Astrocyte (in vitro differentiated cells and primary cell): Measurements from ENCODE around the gene EVA1B. TPM values are rescaled to one million over a fixed set of nuclear protein-coding genes. Genes with fewer than 3 reads are reported as not detected.

Source experiments
- DNase-seq: peaks from one replicate; pipeline ENCODE4 v3.0.0-alpha.2; 2010; ENCODE audit warnings: low read depth
- FAIRE-seq: peaks from 2 replicates; lab custom pipeline; 2011; peaks lifted over from hg19 to GRCh38; lab: Jason Lieb, UNC
- H2AFZ ChIP-seq: 2 replicates; pipeline ENCODE4 v1.6.0; 2012; ENCODE audit warnings: low read depth, low read length, inconsistent platforms
- H3K27ac ChIP-seq: 2 replicates; pipeline ENCODE4 v1.5.1; 2011; ENCODE audit warnings: low read depth, low read length, inconsistent platforms
- H3K27me3 ChIP-seq: 2 replicates; pipeline ENCODE4 v1.6.0; 2011; ENCODE audit warnings: low read length, inconsistent platforms; ENCODE audit not compliant: insufficient read depth
- H3K36me3 ChIP-seq: 2 replicates; pipeline ENCODE4 v1.5.1; 2011; ENCODE audit warnings: low read length, inconsistent platforms; ENCODE audit not compliant: insufficient read depth
- H3K4me1 ChIP-seq: 2 replicates; pipeline ENCODE4 v1.5.1; 2011; ENCODE audit warnings: low read length, inconsistent platforms; ENCODE audit not compliant: insufficient read depth
- H3K4me2 ChIP-seq: 2 replicates; pipeline ENCODE4 v1.6.0; 2012; ENCODE audit warnings: low read length, inconsistent platforms
- H3K4me3 ChIP-seq: 2 replicates; pipeline ENCODE4 v1.5.1; 2011; ENCODE audit warnings: low read depth, mild to moderate bottlenecking, low read length, inconsistent platforms; ENCODE audit not compliant: insufficient read depth
- H3K79me2 ChIP-seq: 2 replicates; pipeline ENCODE4 v1.6.0; 2012; ENCODE audit warnings: mild to moderate bottlenecking, low read length, inconsistent platforms; ENCODE audit not compliant: insufficient read depth
- H3K9ac ChIP-seq: 2 replicates; pipeline ENCODE4 v1.6.0; 2012; ENCODE audit warnings: mild to moderate bottlenecking, low read length, inconsistent platforms
- H3K9me3 ChIP-seq: 2 replicates; pipeline ENCODE4 v1.5.1; 2012; ENCODE audit warnings: low read depth, mild to moderate bottlenecking, low read length, inconsistent platforms; ENCODE audit not compliant: insufficient read depth
- H4K20me1 ChIP-seq: 2 replicates; pipeline ENCODE4 v1.6.0; 2012; ENCODE audit warnings: low read length, inconsistent platforms; ENCODE audit not compliant: insufficient read depth
- H3K27ac Mint-ChIP-seq: one replicate; pipeline ENCODE4 v1.8.0; 2021; ENCODE audit warnings: mild to moderate bottlenecking, mixed read lengths; ENCODE audit not compliant: unreplicated experiment
- H3K27me3 Mint-ChIP-seq: one replicate; pipeline ENCODE4 v1.8.0; 2021; ENCODE audit warnings: low read depth, mixed read lengths; ENCODE audit not compliant: unreplicated experiment
- H3K36me3 Mint-ChIP-seq: one replicate; pipeline ENCODE4 v1.8.0; 2021; ENCODE audit warnings: low read depth, mixed read lengths; ENCODE audit not compliant: unreplicated experiment
- H3K4me1 Mint-ChIP-seq: one replicate; pipeline ENCODE4 v1.8.0; 2021; ENCODE audit warnings: low read depth, mixed read lengths; ENCODE audit not compliant: unreplicated experiment
- H3K4me3 Mint-ChIP-seq: one replicate; pipeline ENCODE4 v1.8.0; 2021; ENCODE audit warnings: mild to moderate bottlenecking, moderate library complexity, mixed read lengths; ENCODE audit not compliant: unreplicated experiment
- H3K9me3 Mint-ChIP-seq: one replicate; pipeline ENCODE4 v1.8.0; 2021; ENCODE audit warnings: mild to moderate bottlenecking, mixed read lengths; ENCODE audit not compliant: unreplicated experiment
- CTCF ChIP-seq: IDR thresholded peaks from 2 replicates; pipeline ENCODE4 v1.5.1; 2011; ENCODE audit warnings: low read depth, mild to moderate bottlenecking, inconsistent platforms, low read length, moderate library complexity; ENCODE audit not compliant: insufficient read depth
- EZH2 ChIP-seq: IDR thresholded peaks from 2 replicates; pipeline ENCODE4 v1.6.1; 2012; ENCODE audit warnings: mild to moderate bottlenecking, low read length, inconsistent platforms; ENCODE audit not compliant: insufficient read depth
- total RNA-seq: library from RNA; stranded (reverse); gene quantifications from 2 replicates; pipeline ENCODE4 v1.2.1, GENCODE V29; 2021

The EVA1B gene
- total RNA-seq, 1 donor from 2014 or later: 57.3 TPM

DNA sequence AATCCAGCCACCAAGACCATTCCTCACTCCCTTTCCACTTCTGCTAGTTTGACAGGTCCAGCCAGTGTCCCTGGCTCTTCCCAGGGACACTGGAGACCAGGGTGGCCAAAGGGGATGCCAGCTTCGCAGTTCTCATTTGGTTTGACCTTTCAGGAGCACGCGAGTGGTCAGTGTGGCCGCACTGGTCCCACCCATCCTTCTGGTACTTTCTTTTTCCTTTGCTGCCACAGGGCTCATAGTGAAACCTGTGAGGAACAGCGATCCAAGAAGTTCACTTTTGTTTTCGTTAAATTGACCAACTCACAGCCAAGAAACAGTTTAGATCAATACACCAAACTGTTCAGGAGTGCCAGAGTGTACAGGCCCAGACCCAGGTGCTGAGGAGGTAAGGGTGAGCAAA is 14.4 kb upstream of the EVA1B start:
- Histone ChIP-seq H3K27ac (no peak overlapping the region), H3K79me2 (no peaks in the 10 kb centered on the region), H4K20me1 (no peaks in the 10 kb centered on the region), H3K9me3 (no peaks in the 10 kb centered on the region), H3K9ac (no peak overlapping the region), H2AFZ (no peak overlapping the region), H3K4me2 (no peak overlapping the region), H3K27me3 (no peaks in the 10 kb centered on the region), H3K36me3 (no peaks in the 10 kb centered on the region), H3K4me1 (peaks cover 4% of the 10 kb centered on the region), H3K4me3 (no peak overlapping the region)
- peaks cover 14% of the 10 kb centered on the region for H3K36me3 Mint-ChIP-seq
- H3K27me3 Mint-ChIP-seq: peaks cover 3% of the 10 kb centered on the region
- H3K9me3 Mint-ChIP-seq: no peaks in the 10 kb centered on the region
- no peak for FAIRE-seq
- DNase-seq: no peak
- H3K27ac Mint-ChIP-seq: no peak overlapping the region
- no peak overlapping the region for H3K4me3 Mint-ChIP-seq
- TF ChIP-seq CTCF (no peak), EZH2 (no peak)
- peaks cover 8% of the 10 kb centered on the region for H3K4me1 Mint-ChIP-seq

- no peaks in the 10 kb centered on the region for H3K27me3 ChIP-seq
- Mint-ChIP-seq H3K9me3 (peaks cover 3% of the 10 kb centered on the region), H3K4me1 (peaks cover 16% of the 10 kb centered on the region), H3K36me3 (peaks cover 33% of the 10 kb centered on the region), H3K27ac (no peak overlapping the region), H3K27me3 (peaks cover 6% of the 10 kb centered on the region), H3K4me3 (peak overlapping the region; percentile 30)
- H3K4me2 ChIP-seq: no peak overlapping the region
- no peak for DNase-seq
- no peaks in the 10 kb centered on the region for H3K9me3 ChIP-seq
- peaks cover 15% of the 10 kb centered on the region for H3K4me1 ChIP-seq
- H4K20me1 ChIP-seq: peaks cover 3% of the 10 kb centered on the region
- no peak overlapping the region for H3K9ac ChIP-seq
- no peaks in the 10 kb centered on the region for H3K36me3 ChIP-seq
- FAIRE-seq: no peak
- TF ChIP-seq EZH2: no peak
- TF ChIP-seq CTCF: no peak
- no peaks in the 10 kb centered on the region for H3K79me2 ChIP-seq
- no peak overlapping the region for H3K27ac ChIP-seq
- H3K4me3 ChIP-seq: no peak overlapping the region
- no peak overlapping the region for H2AFZ ChIP-seq
Observed at GRCh38 chr1:36330940-36331339, 7.5 kb upstream of the EVA1B start.

DNA sequence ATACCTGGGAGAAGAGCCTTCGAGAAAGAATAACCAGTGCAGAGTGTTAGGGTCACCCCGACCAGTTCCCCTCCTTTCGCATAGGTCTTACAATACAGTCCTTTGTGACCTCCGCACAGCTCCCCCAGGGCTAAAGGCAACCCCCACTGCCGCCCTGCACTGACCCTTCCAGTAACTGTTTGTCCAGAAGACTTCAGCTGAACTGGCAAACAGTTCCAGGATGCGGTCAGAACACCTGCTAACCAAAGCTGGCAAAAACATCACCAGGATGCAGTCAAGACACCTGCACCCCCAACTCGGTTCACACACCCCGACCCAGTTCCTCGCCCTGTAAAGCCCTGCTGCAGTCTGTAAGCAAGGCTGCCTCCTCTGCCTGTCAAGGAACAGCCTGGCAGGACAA is 6.4 kb upstream of the EVA1B start:
- Histone ChIP-seq H3K9ac (no peak overlapping the region), H3K79me2 (no peaks in the 10 kb centered on the region), H4K20me1 (peaks cover 3% of the 10 kb centered on the region), H3K9me3 (no peaks in the 10 kb centered on the region), H3K4me1 (peaks cover 15% of the 10 kb centered on the region), H3K4me3 (no peak overlapping the region), H3K4me2 (no peak overlapping the region), H3K36me3 (no peaks in the 10 kb centered on the region), H2AFZ (no peak overlapping the region), H3K27ac (no peak overlapping the region), H3K27me3 (no peaks in the 10 kb centered on the region)
- H3K27ac Mint-ChIP-seq: no peak overlapping the region
- no peak for DNase-seq
- H3K36me3 Mint-ChIP-seq: peaks cover 33% of the 10 kb centered on the region
- H3K9me3 Mint-ChIP-seq: peaks cover 3% of the 10 kb centered on the region
- H3K27me3 Mint-ChIP-seq: peaks cover 6% of the 10 kb centered on the region
- no peak overlapping the region for H3K4me3 Mint-ChIP-seq
- TF ChIP-seq CTCF (no peak), EZH2 (no peak)
- peaks cover 19% of the 10 kb centered on the region for H3K4me1 Mint-ChIP-seq
- FAIRE-seq: no peak
